MV-4-11 (cell line): ENCODE results near the gene GTSE1.

Experiments
- DNase-seq: peaks from one replicate; lab custom pipeline; 2025; lab: John Stamatoyannopoulos, UW

GTSE1 gene

GRCh38 chr22:46352276-46352675, 55.6 kb downstream of the GTSE1 start:
- no peak for DNase-seq

GRCh38 chr22:46352691-46353386, 56.2 kb downstream of the GTSE1 start:
- no peak for DNase-seq

- DNase-seq, result no peak
Measured at GRCh38 chr22:46353483-46354105, 56.9 kb downstream of the GTSE1 start.

- no peak for DNase-seq
Measured at GRCh38 chr22:46354176-46354992, 57.7 kb downstream of the GTSE1 start.

- DNase-seq, result no peak
Measured at GRCh38 chr22:46354993-46355305, 58.3 kb downstream of the GTSE1 start.

GRCh38 chr22:46355369-46355995, 58.8 kb downstream of the GTSE1 start:
- DNase-seq, result peak; percentile 31

- DNase-seq, result no peak
Measured at GRCh38 chr22:46355996-46356471, 59.4 kb downstream of the GTSE1 start.

- no peak for DNase-seq
Measured at GRCh38 chr22:46356496-46357480, 60.1 kb downstream of the GTSE1 start.

GRCh38 chr22:46357711-46358520, 61.2 kb downstream of the GTSE1 start:
- DNase-seq, result no peak

- no peak for DNase-seq
Measured at GRCh38 chr22:46358766-46359165, 62.1 kb downstream of the GTSE1 start.

GRCh38 chr22:46359362-46359761, 62.7 kb downstream of the GTSE1 start:
- no peak for DNase-seq

- no peak for DNase-seq
Measured at GRCh38 chr22:46360097-46360496, 63.4 kb downstream of the GTSE1 start.

GRCh38 chr22:46360891-46361290, 64.2 kb downstream of the GTSE1 start:
- no peak for DNase-seq

GRCh38 chr22:46361826-46362202, 65.1 kb downstream of the GTSE1 start:
- no peak for DNase-seq

- DNase-seq, result no peak
Measured at GRCh38 chr22:46362203-46362933, 65.7 kb downstream of the GTSE1 start.

- DNase-seq, result no peak
Measured at GRCh38 chr22:46362934-46363515, 66.4 kb downstream of the GTSE1 start.

- DNase-seq, result no peak
Measured at GRCh38 chr22:46363611-46364321, 67.1 kb downstream of the GTSE1 start.

GRCh38 chr22:46364341-46365165, 67.9 kb downstream of the GTSE1 start:
- DNase-seq, result no peak
